ENCODE results near the gene THSD7B. TPM values are rescaled to one million over a fixed set of nuclear protein-coding genes. Genes with fewer than 3 reads are reported as not detected.

The THSD7B gene
- total RNA-seq, 1 experiment from 2014 or later: under 0.01 TPM

DNA sequence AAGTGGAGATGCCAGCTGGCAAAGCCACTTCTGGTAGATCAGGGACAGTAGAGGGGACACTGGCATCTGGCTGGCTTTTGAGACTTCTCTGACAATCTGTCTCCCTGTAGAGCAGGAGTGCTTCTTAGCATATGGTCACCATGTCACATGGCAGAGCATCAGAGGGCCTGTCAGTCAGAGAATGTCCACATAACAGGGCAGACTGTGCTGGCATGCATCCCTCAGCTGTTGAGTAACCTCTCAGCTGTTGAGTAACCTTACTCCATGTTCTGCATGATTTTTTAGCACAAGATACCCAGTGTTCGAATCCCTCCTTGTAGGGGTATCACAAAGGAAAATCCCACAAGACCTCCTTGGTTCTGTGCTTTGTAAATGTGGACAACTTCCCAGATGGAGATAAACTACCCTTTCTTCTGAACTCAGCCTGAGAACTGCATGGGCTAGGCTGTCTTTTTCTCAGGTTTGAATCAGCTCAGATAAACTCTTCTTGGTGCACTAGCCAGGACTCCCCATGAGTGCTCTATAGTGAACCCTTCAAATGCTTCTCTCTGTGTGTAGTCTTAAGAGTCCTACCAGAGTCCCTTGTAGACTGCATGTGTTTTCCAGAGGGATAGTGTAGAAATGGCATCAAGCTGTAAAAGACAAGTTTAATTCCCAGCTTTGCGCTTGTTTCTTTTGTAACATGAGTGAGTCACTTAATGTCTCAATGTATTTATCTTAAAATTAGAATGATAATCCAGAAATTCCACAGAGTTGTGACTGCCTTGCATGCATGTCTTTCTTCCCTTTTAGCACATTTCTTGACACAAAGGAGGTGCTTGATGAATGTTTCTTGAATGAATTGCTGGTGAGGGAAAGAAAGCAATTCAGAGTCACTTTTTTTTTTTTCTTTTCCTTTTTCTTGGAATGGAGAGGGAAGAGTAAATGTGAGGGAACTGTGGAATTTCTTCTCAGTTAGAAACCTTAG lies 756.6 kb downstream of the THSD7B start:
- BruUV-seq (replicated peaks): no TSS peak
- intact Hi-C loops (cut with micrococcal nuclease): no loop called here
- Histone ChIP-seq H3K4me2 (ENCODE audit: low read length) (no peak overlapping the region), H4K20me1 (ENCODE audit: low read length) (no peaks in the 10 kb centered on the region), H3K36me3 (ENCODE audit: low read depth, low read length) (no peaks in the 10 kb centered on the region), H3F3A (ENCODE audit: low read length, unreplicated experiment) (no peaks in the 10 kb centered on the region), H3K9ac (ENCODE audit: low read length) (no peak overlapping the region), H3K27ac (ENCODE audit: low read length) (no peak overlapping the region), H2AFZ (ENCODE audit: low read length) (no peak overlapping the region), H3K4me3 (ENCODE audit: low read length) (no peak overlapping the region), H3K9me3 (ENCODE audit: low read length) (no peaks in the 10 kb centered on the region), H3K9me2 (replicated peaks; ENCODE audit: low read length) (no peaks in the 10 kb centered on the region), H3K4me1 (ENCODE audit: insufficient read depth, low read length) (no peaks in the 10 kb centered on the region), H3K27me3 (ENCODE audit: low read length) (peaks cover 28% of the 10 kb centered on the region), H3K79me2 (ENCODE audit: low read length) (no peaks in the 10 kb centered on the region)
- ATAC-seq (no peak), DNase-seq (no peak)
- TF ChIP-seq, protein P1, sequence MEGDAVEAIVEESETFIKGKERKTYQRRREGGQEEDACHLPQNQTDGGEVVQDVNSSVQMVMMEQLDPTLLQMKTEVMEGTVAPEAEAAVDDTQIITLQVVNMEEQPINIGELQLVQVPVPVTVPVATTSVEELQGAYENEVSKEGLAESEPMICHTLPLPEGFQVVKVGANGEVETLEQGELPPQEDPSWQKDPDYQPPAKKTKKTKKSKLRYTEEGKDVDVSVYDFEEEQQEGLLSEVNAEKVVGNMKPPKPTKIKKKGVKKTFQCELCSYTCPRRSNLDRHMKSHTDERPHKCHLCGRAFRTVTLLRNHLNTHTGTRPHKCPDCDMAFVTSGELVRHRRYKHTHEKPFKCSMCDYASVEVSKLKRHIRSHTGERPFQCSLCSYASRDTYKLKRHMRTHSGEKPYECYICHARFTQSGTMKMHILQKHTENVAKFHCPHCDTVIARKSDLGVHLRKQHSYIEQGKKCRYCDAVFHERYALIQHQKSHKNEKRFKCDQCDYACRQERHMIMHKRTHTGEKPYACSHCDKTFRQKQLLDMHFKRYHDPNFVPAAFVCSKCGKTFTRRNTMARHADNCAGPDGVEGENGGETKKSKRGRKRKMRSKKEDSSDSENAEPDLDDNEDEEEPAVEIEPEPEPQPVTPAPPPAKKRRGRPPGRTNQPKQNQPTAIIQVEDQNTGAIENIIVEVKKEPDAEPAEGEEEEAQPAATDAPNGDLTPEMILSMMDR (conservative IDR thresholded peaks at IDR 0.05; ENCODE audit: low read depth, low read length): no peak
- TF ChIP-seq EZH2 (IDR thresholded peaks at IDR 0.05; ENCODE audit: low read length, unreplicated experiment): no peak
- no peak for TF ChIP-seq EZH2phosphoT487 (IDR thresholded peaks at IDR 0.05; ENCODE audit: borderline replicate concordance, low read length)
- POLR2A ChIA-PET (ENCODE audit: unreplicated experiment): no interaction called here
- CTCF ChIA-PET: no interaction called here

- intact Hi-C loops (cut with micrococcal nuclease): no loop called here
These were observed 757.3 kb downstream of the THSD7B start for GRCh38 chr2:137522620-137523011.

More at GRCh38 chr2:137522620-137523011, 757.3 kb downstream of the THSD7B start:
- H2AFZ ChIP-seq (ENCODE audit: low read length): no peak overlapping the region
- H3F3A ChIP-seq (ENCODE audit: low read length, unreplicated experiment): no peaks in the 10 kb centered on the region
- H3K79me2 ChIP-seq (ENCODE audit: low read length): no peaks in the 10 kb centered on the region
- no peak overlapping the region for H3K27ac ChIP-seq (ENCODE audit: low read length)
- no peaks in the 10 kb centered on the region for H3K4me1 ChIP-seq (ENCODE audit: insufficient read depth, low read length)
- H3K4me3 ChIP-seq (ENCODE audit: low read length): no peak overlapping the region
- DNase-seq: no peak
- no peak for ATAC-seq
- no peak for TF ChIP-seq EZH2phosphoT487 (IDR thresholded peaks at IDR 0.05; ENCODE audit: borderline replicate concordance, low read length)
- no peak for TF ChIP-seq EZH2 (IDR thresholded peaks at IDR 0.05; ENCODE audit: low read length, unreplicated experiment)
- TF ChIP-seq, protein P1 (conservative IDR thresholded peaks at IDR 0.05; ENCODE audit: low read depth, low read length): no peak
- H3K4me2 ChIP-seq (ENCODE audit: low read length): no peak overlapping the region
- no peaks in the 10 kb centered on the region for H3K9me3 ChIP-seq (ENCODE audit: low read length)
- ChIA-PET CTCF (no interaction called here), POLR2A (ENCODE audit: unreplicated experiment) (no interaction called here)
- no peaks in the 10 kb centered on the region for H3K9me2 ChIP-seq (replicated peaks; ENCODE audit: low read length)
- no peaks in the 10 kb centered on the region for H4K20me1 ChIP-seq (ENCODE audit: low read length)
- H3K9ac ChIP-seq (ENCODE audit: low read length): no peak overlapping the region
- peaks cover 28% of the 10 kb centered on the region for H3K27me3 ChIP-seq (ENCODE audit: low read length)
- BruUV-seq (replicated peaks): no TSS peak
- no peaks in the 10 kb centered on the region for H3K36me3 ChIP-seq (ENCODE audit: low read depth, low read length)

Measured in PC-3 (cell line).